ENCODE data around the gene PNCK. TPM values are rescaled to one million over a fixed set of nuclear protein-coding genes. Genes with fewer than 3 reads are reported as not detected.

PNCK gene
- total RNA-seq, 1 experiment from 2014 or later, result 0.84 TPM

DNA sequence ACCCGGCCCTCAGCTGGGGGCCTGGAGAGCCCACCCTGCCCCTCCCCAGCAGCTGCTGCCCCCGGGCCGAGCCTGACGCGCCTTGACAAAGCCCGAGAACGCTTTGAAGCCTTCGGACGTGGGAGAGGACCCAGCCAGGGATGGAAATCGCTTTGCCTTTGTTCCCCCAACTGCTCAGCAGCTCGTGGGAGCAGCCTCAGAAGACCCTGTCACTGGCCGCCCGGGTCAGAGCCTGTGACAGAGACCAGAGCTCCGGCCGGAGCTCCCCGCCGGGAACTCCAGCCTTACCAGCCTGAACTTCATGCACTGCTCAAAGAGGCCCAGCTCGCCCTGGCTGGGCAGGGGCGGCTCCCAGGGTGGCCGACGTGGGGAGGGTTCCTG is 11.5 kb upstream of the PNCK start:
- no peaks in the 10 kb centered on the region for H3K9me2 ChIP-seq (ENCODE audit: insufficient read depth)
- peaks cover 8% of the 10 kb centered on the region for H3K79me2 ChIP-seq (ENCODE audit: insufficient read depth, low read length)
- BruUV-seq (replicated peaks), result no TSS peak
- no peak overlapping the region for H3K9ac ChIP-seq (ENCODE audit: low read length)
- H3K4me1 ChIP-seq (ENCODE audit: control insufficient read depth in 1 of 2, insufficient read depth in 2 of 2, low read length in 2 of 2), result peaks cover 2 to 21% of the 10 kb centered on the region in 2 experiments; a peak in 3 of 4 replicates
- no peak overlapping the region for H3K27ac ChIP-seq (ENCODE audit: low read depth, low read length)
- ChIA-PET RAD21 (ENCODE audit: low non-redundant PET in 1 of 2, low total read pairs in 2 of 2, uncharacterized antibody in 2 of 2, unreplicated experiment in 2 of 2) (no interaction called here), CTCF (interaction anchor here (1.4 kb wide), 1 partner anchor 17 kb away, joined by 3 read pairs; no protein-coding TSS in a partner anchor), POLR2A (no interaction called here)
- no peaks in the 10 kb centered on the region for H4K20me1 ChIP-seq (ENCODE audit: insufficient read depth)
- no peaks in the 10 kb centered on the region for H3K9me3 ChIP-seq (ENCODE audit: control insufficient read depth in 1 of 2, insufficient read depth in 1 of 2, low read depth in 1 of 2, low read length in 2 of 2)
- H3K27me3 ChIP-seq (ENCODE audit: insufficient read depth, low read length), result no peaks in the 10 kb centered on the region
- TF ChIP-seq CEBPB (IDR thresholded peaks at IDR 0.05; ENCODE audit: low read depth) (no peak), ZBTB33 (IDR thresholded peaks at IDR 0.05; ENCODE audit: extremely low read depth, insufficient replicate concordance, low read length) (no peak), FOSL1 (IDR thresholded peaks at IDR 0.05; ENCODE audit: low read depth) (no peak), EZH2phosphoT487 (IDR thresholded peaks at IDR 0.05; ENCODE audit: borderline replicate concordance) (no peak), TCF7L2 (IDR thresholded peaks at IDR 0.05; ENCODE audit: borderline replicate concordance, extremely low read depth, insufficient read depth, insufficient read length) (no peak), EZH2 (IDR thresholded peaks at IDR 0.05) (no peak), SRF (IDR thresholded peaks at IDR 0.05; ENCODE audit: low read depth) (no peak), JUND (IDR thresholded peaks at IDR 0.05) (no peak), ZFX (IDR thresholded peaks at IDR 0.05) (no peak), CBX3 (IDR thresholded peaks at IDR 0.05; ENCODE audit: low read depth) (no peak), YY1 (IDR thresholded peaks at IDR 0.05; ENCODE audit: extremely low read depth, insufficient replicate concordance, low read depth, low read length) (no peak), EGR1 (IDR thresholded peaks at IDR 0.05; ENCODE audit: low read depth) (no peak), SIN3A (IDR thresholded peaks at IDR 0.05; ENCODE audit: low read depth) (no peak), POLR2A (IDR thresholded peaks at IDR 0.05; ENCODE audit: borderline replicate concordance, extremely low read depth, insufficient read depth, insufficient read length) (no peak)
- TF ChIP-seq, protein P1, sequence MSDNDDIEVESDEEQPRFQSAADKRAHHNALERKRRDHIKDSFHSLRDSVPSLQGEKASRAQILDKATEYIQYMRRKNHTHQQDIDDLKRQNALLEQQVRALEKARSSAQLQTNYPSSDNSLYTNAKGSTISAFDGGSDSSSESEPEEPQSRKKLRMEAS (IDR thresholded peaks at IDR 0.05), result no peak
- H3K4me3 ChIP-seq (replicated peaks in 1 of 2; ENCODE audit: low read depth in 1 of 2, low read length in 2 of 2), result no peak overlapping the region
- DNase-seq (ENCODE audit: low read depth, low spot score), result no peak
- H3K4me2 ChIP-seq (ENCODE audit: low read length), result no peak overlapping the region
- no peak for ATAC-seq
- no peaks in the 10 kb centered on the region for H3K36me3 ChIP-seq (ENCODE audit: control insufficient read depth in 1 of 2, insufficient read depth in 2 of 2, low read length in 2 of 2)
- intact Hi-C loops (cut with micrococcal nuclease), result no loop called here
- no peak overlapping the region for H2AFZ ChIP-seq (ENCODE audit: low read depth, low read length, poor library complexity, severe bottlenecking)
